Measurements from ENCODE around the gene JTB.

DNA sequence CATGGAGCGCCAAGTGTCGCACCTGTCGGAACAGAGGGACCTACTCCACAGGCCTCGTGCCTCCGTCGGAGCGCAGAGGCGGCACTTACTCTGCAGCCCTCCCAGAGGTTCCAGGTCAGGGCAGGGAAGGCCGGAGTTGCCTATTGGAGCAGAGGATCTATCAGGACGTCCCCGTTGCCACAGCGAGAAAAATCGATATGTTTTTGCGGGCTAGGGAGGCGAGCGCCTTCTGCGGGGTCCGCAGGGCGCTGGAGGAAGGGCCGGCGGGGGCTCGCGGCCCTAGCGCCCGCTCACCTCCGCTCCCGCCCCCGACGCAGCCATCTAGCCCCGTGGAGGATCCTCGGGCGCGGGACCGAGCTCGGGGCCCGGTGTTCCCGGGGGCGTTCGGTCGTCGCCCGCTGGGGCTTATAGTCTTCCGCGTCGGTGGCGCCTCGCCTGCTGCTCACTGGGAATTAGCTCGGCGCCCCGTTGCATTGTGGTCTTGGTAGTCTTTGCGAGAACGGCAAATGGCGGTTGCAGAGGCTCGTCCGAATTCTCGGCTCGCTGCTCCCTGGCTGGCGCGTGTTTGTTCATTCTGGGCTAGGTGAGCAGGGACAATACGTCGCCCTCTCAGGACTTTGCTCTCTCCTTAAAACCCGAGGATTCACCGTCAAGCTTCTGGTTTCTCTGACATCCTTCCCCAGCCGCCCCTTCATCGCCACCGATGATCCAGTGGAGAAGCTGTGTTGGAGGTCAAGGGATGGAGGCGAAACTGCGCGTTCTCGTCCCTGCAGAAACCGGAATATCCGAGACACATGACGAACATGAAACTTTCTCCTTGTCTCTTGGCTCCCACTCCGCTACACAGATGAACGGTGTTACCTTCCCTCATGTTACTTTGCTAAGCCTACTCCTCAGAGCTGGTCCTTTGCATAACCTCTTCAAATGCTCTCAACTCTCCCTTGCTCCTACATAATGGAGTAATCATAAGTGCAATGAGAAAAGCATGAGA is at the start of gene JTB:
- TF ChIP-seq CTCF (IDR thresholded peaks at IDR 0.05) (no peak), EZH2phosphoT487 (IDR thresholded peaks at IDR 0.05) (no peak)
